Measurements from ENCODE around the gene UNC45A. TPM values are rescaled to one million over a fixed set of nuclear protein-coding genes. Genes with fewer than 3 reads are reported as not detected.

Gene UNC45A
- total RNA-seq, 1 donor from 2014 or later: 74.1 TPM

Other genes starting within 250 kb of the UNC45A start
- 58.9 and 65.3 TPM in 2 replicates for gene BLM, start 217.9 kb upstream of the UNC45A start, total RNA-seq
- 564 and 570 TPM in 2 replicates for gene FURIN, start 66.7 kb upstream of the UNC45A start, total RNA-seq
- gene FES, start 50.8 kb upstream of the UNC45A start, total RNA-seq: 51.9 and 55.8 TPM in 2 replicates
- 200 and 201 TPM in 2 replicates for gene MAN2A2, start 32.0 kb upstream of the UNC45A start, total RNA-seq
- gene HDDC3, start 2.7 kb upstream of the UNC45A start, total RNA-seq: 38.6 and 43.0 TPM in 2 replicates
- gene RCCD1, start 19.6 kb downstream of the UNC45A start, total RNA-seq: 30.1 and 31.0 TPM in 2 replicates
- gene PRC1, start 59.2 kb downstream of the UNC45A start, total RNA-seq: 91.8 and 95.2 TPM in 2 replicates
- gene VPS33B, start 87.3 kb downstream of the UNC45A start, total RNA-seq: 19.2 and 22.4 TPM in 2 replicates
- 0.02 TPM in 2 replicates for gene SV2B, start 165.0 kb downstream of the UNC45A start, total RNA-seq